Diencephalon (tissue), 1 donor: Measurements from ENCODE around the gene PRSS8. TPM values are rescaled to one million over a fixed set of nuclear protein-coding genes. Genes with fewer than 3 reads are reported as not detected.

Source experiments
- small RNA-seq: library from RNA; depleted of rRNA; stranded (forward); fragments of <200 nt; gene quantifications from one replicate; pipeline ENCODE3, GENCODE V24; 2014
- total RNA-seq: library from RNA; depleted of rRNA; stranded (reverse); fragments of >200 nt; gene quantifications from one replicate; pipeline ENCODE4 v1.2.3, GENCODE V29; 2014

The PRSS8 gene
- not detected for total RNA-seq

DNA sequence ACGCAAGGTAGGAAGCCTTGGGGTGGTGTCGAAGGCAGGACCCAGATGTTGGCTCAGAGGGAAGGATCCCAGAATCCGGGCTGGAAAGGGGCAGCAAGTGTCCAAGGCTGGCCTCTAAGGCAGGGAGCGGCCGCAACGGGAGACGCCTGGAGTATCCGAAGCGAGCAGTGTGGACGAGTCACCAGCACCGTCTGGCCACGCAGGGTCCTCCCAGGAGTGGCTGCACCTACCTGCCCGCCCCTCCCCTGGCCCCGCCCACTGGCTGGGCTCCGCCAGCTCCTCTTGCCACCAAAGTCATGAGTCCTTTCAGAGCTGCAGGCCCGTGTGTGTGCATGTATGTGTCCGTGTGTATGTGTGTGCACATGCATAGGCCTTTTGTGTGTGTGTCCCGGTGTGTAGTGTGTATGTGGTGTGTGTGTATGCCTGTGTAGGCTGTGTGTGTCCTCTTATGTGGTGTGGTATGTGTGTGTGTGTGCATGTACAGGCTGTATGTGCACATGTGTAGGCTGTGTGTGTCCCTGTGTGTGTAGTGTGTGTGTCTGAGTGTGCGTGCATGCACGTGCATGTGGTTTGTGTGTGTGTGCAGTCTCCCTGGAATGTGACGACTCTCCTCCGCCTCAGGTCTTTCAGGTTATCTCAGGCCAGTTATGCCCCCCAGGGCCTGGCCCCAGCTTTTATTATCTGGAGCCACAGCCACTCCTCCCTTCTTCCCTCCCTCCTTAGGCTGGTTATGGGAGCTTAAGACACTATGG is at the start of gene PRSS8:
Gene PRSS8, minus strand, starts transcription at position 193 of the 752 bp plus-strand sequence. CDS start 229 bp downstream, outside the sequence.

DNA sequence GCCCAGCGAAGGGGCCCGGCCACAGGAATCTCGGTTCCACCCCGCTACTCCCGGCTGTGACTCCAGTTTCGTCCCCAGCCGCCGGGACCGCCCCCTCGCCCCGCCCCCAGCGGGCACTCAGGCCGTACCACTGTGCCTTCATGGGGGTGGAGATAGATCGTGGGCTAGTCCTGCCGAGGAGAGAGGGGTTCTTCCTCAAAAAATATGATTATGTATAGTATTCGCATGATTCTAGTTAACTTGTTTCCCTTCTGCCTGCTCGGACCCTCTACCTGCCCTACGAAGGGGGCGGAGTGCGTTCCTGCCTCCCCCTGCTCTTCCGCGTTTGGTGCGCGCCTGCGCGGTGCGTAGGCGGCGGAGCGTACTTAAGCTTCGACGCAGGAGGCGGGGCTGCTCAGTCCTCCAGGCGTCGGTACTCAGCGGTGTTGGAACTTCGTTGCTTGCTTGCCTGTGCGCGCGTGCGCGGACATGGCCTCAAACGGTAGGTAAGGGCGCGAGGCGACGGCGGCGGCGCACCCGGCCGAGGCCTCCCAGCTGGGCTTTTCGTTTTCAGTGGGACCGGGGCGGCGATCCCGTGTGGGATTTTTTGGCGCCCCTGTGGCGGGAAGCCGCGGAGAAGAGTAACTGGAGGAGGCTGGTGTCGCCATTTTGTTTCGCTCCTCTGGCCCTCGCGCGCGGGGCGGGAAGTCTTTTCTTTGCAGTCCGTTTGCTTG is 44.4 kb upstream of the PRSS8 start, which contains the start of gene FUS:
Gene FUS, plus strand, starts transcription at position 393 of the 713 bp plus-strand sequence. Its CDS starts 76 bp downstream, at position 469.

DNA sequence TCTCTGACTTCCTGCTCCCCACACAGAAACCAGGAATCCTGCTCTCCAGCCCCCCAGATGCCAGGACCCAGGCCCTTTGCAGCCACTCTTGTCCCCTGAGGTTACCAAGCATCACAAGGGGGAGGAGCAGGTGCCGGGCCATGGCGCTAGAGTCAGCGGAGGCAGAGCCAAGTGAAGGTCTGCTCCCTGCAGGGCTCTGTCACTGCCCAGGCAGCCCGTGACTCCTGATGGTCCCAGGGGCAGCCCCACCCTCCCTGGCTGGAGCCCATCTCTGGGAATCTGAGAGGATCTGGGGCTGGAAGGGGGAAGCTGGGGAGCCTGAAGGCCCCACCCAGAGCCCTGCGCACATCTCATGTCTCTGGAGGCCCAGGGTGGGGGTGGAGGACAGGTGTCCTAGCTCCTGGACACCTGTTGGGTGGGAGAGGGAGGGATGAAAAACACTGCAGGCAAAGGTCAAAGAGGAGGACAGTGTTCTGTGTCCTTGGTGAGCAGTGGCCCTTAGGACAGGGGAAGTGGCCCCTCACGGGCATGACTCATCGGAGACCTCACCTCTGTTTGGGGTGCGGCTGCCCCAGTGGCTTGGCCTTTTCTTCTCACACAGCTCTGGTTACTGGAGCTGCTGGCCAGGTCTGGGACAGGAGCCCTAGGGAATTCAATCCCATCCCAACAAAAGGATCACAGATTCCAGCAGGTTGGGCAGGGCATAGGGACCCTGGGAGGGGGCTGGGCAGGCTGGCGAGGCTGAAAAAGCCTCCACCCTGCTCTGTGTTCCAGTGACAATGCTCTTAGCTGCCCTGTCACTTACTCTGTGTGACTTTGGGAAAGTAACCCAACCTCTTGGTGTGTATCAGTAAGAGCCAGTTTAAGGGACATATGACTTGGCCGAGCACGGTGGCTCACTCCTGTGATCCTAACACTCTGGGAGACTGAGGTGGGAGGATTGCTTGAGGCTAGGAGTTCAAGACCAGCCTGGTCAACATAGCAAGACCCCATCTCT is 14.7 kb upstream of the PRSS8 start, which contains the start of gene PRSS36:
Gene PRSS36, minus strand, starts transcription at position 173 of the 997 bp plus-strand sequence. Its CDS starts 31 bp downstream, at position 142.

DNA sequence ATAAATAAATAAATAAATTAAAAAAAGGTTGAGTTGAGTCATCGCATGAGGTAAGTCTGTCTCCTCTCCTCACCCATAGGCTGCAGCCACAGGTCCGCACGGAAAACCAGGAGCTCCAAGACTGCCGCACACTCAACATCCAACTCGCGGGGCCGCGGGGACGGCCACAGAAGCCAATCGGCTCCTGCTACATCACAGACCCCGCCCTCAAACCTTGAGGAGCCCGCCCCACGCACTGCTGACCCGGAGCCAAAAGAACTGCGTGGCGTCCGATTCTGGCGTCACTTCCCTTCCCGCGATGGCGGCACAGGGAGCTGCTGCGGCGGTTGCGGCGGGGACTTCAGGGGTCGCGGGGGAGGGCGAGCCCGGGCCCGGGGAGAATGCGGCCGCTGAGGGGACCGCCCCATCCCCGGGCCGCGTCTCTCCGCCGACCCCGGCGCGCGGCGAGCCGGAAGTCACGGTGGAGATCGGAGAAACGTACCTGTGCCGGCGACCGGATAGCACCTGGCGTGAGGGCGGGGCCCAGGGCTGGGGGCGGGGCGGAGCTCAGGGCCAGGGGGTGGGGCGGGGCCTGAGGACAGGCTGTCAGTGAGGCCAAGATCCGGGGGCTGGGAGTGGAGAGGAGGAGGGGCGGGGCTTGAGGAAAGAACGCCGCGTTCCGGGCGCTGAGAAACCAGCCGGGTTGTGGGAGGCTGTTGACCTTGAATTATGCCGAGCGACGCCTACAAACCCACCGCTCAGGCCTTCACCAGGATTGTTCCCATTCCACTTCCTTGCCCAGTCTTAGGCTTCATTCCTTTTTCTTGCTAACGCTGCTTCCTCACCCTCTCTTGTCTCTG is 17.9 kb downstream of the PRSS8 start, which contains the start of gene KAT8:
Gene KAT8, plus strand, starts transcription at position 281 of the 839 bp plus-strand sequence. Its CDS starts 18 bp downstream, at position 299.

DNA sequence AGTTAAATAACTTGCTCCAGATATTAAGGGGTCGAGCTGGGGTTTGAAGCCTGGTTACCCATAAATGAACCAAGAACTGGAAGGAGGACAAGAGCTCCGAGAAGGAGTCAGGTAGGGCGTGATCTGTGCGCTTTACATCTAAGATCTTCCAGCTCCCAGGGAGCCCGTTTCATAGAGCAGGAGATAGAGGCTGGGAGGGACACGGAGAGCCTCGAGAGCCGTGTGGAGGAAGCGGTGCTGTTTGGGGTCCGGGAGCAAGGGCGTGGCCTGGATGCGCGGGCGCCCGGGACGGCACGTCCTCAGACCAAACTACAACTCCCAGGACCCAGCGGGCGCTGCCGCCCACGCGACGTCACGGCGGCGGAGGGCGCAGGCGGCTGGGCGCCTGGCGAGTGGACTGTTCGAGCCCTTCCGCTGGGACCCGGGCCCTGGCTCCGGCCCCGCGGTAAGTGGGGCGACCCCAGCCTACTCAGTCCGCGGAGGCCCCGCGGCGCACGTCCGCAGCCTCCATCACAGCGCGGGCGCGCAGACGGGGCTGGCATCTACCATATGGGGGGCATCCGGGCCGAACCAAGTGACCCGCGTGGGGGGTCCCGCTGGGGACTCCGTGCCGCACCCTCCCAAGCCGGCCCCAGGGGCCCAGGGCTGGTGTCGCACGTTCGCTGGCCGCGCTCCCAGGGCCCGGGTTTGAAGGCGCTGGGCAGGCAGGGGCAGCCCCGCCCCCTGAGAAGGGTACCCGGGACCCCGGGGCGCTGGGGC is 27.3 kb downstream of the PRSS8 start, which contains the start of gene BCKDK:
Gene BCKDK, plus strand, starts transcription at position 352 of the 759 bp plus-strand sequence. CDS start 838 bp downstream, outside the sequence.

DNA sequence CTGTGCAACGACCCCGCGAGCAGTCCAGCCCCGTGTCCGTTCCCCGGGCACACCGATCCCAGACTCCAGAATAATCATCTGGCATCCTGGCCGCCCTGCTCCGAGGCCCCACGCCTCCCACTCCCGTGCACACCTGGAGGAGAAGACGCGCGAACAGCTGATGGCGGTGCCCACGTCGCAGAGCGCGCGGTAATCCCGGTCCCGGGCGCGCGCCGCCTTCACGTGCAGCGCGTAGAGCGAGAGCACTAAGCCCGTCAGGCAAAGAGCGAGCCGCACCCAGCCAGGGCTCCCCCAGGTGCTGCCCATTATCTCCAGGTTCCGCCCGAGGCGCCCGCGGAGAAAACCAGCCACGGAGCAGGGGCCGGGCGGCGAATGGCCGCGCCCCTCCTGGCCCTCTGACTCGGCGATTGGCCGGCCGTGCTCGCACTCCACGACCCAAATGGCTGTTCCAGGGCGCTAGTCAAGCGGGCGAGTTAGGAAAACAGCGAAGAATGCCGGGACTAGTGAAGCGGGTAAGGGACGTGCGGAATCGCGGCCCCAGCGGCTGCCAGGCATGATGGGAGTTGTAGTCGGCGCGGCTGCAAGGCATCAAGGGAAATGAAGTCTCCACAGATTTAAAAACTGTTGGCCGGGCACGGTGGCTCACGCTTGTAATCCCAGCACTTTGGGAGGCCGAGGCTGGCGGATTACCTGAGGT is 41.0 kb downstream of the PRSS8 start, which contains the start of gene VKORC1:
Gene VKORC1, minus strand, starts transcription at position 374 of the 697 bp plus-strand sequence. Its CDS starts 68 bp downstream, at position 306.

DNA sequence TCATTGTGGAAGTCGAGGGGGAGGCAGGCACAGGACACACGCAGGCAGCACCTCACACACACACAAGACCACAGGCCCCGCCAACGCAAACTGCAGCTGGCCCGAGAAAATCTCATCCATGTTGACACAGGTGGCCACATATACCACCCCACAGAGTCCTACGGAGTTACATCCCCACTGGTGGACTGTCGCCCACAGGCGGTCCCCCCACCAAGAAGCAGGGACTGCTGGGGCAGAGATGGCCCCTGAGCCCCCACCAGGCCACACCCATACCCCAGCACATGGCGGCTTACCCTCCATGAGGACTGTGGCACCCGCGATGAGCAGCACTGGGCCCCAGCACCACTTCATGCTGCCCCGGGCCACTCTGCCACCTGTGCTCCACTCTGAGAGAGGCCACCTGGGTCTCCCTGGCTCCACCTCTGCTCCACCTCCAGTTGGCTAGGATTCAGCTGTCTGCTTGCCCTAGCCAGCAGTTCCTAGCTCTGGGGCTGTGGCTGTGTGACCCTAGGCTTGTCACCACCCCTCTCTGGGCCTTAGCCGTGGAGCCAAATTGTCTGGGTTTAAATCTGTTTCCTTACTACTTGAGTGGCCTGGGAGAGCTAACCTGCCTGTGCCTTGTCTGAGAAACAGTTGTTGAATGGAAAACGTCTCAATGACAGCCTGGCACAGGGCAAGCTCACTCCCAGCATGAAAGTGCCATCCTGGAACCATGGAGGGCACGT is 46.9 kb downstream of the PRSS8 start, which contains the start of gene PRSS53:
Gene PRSS53, minus strand, starts transcription at position 485 of the 725 bp plus-strand sequence. Its CDS starts 134 bp downstream, at position 351.

Small RNA genes within 50 kb of the gene (small RNA-seq; reads per million reads assigned to genes)
- gene AC009088.4 (not detected), gene NDUFA3P6 (not detected)

Other genes starting within 250 kb of the PRSS8 start
- gene BCL7C, start 241.7 kb downstream of the PRSS8 start, total RNA-seq: 45.4 TPM
- gene CTF1, start 239.1 kb downstream of the PRSS8 start, total RNA-seq: 0.92 TPM
- gene FBXL19, start 212.2 kb downstream of the PRSS8 start, total RNA-seq: 49.8 TPM
- gene ORAI3, start 186.7 kb downstream of the PRSS8 start, total RNA-seq: 6.2 TPM
- gene SETD1A, start 178.0 kb downstream of the PRSS8 start, total RNA-seq: 3.9 TPM
- gene HSD3B7, start 150.5 kb downstream of the PRSS8 start, total RNA-seq: 3.5 TPM
- 49.4 TPM for gene STX1B, start 125.1 kb downstream of the PRSS8 start, total RNA-seq
- 21.9 TPM for gene STX4, start 102.2 kb downstream of the PRSS8 start, total RNA-seq
- 7.6 TPM for gene ZNF668, start 61.5 kb downstream of the PRSS8 start, total RNA-seq
- gene ZNF646, start 61.3 kb downstream of the PRSS8 start, total RNA-seq: 11.8 TPM
- gene PRSS53, start 46.8 kb downstream of the PRSS8 start, total RNA-seq: 2.5 TPM
- 55.6 TPM for gene VKORC1, start 40.9 kb downstream of the PRSS8 start, total RNA-seq
- gene BCKDK, start 27.3 kb downstream of the PRSS8 start, total RNA-seq: 17.8 TPM
- 37.4 TPM for gene KAT8, start 18.1 kb downstream of the PRSS8 start, total RNA-seq
- gene PRSS36, start 14.3 kb upstream of the PRSS8 start, total RNA-seq: 2.8 TPM
- 64.4 TPM for gene FUS, start 44.4 kb upstream of the PRSS8 start, total RNA-seq
- gene PYCARD, start 67.0 kb upstream of the PRSS8 start, total RNA-seq: 7.4 TPM
- 0.69 TPM for gene TRIM72, start 78.4 kb upstream of the PRSS8 start, total RNA-seq
- gene PYDC1, start 81.4 kb upstream of the PRSS8 start, total RNA-seq: 0.92 TPM
- gene ITGAM, start 124.2 kb upstream of the PRSS8 start, total RNA-seq: 4.6 TPM
- gene ITGAX, start 219.4 kb upstream of the PRSS8 start, total RNA-seq: 3.0 TPM